Measurements from ENCODE around the gene SPEN.
"Not testable (repeated sequence)": the region's sequence is repeated elsewhere in the genome, so short reads cannot be mapped to it uniquely, and the experiment has no call there.

SPEN gene

GRCh38 chr1:15885701-15886610, 38.4 kb downstream of the SPEN start:
- Mint-ChIP-seq H3K36me3 (ENCODE audit: low read depth) (peaks cover 23% of the 10 kb centered on the region), H3K27me3 (ENCODE audit: low read depth) (no peaks in the 10 kb centered on the region), H3K27ac (no peak overlapping the region), H3K4me1 (ENCODE audit: low read depth) (peaks cover 28% of the 10 kb centered on the region), H3K9me3 (no peaks in the 10 kb centered on the region), H3K4me3 (peak overlapping the region; percentile 0)
- DNase-seq (ENCODE audit: low spot score), result peak; percentile 12

- Mint-ChIP-seq H3K4me1 (ENCODE audit: low read depth) (peaks cover 28% of the 10 kb centered on the region), H3K27ac (peak overlapping the region; percentile 36), H3K27me3 (ENCODE audit: low read depth) (no peaks in the 10 kb centered on the region), H3K36me3 (ENCODE audit: low read depth) (peaks cover 20% of the 10 kb centered on the region), H3K9me3 (no peaks in the 10 kb centered on the region), H3K4me3 (peak overlapping the region; percentile 24)
- DNase-seq (ENCODE audit: low spot score), result no peak
Measured at GRCh38 chr1:15886611-15887167, 39.2 kb downstream of the SPEN start.

- not testable (repeated sequence) for H3K9me3 Mint-ChIP-seq; DNase-seq (ENCODE audit: low spot score)
Measured at GRCh38 chr1:15892857-15893599, 45.5 kb downstream of the SPEN start.

GRCh38 chr1:15895233-15895632, 47.7 kb downstream of the SPEN start:
- Mint-ChIP-seq H3K27me3 (ENCODE audit: low read depth) (no peaks in the 10 kb centered on the region), H3K36me3 (ENCODE audit: low read depth) (peaks cover 19% of the 10 kb centered on the region), H3K9me3 (no peaks in the 10 kb centered on the region), H3K27ac (no peak overlapping the region), H3K4me1 (ENCODE audit: low read depth) (peaks cover 21% of the 10 kb centered on the region), H3K4me3 (no peak overlapping the region)
- DNase-seq (ENCODE audit: low spot score), result no peak

More at GRCh38 chr1:15892857-15893599, 45.5 kb downstream of the SPEN start:
- H3K4me3 Mint-ChIP-seq; H3K27me3 Mint-ChIP-seq (ENCODE audit: low read depth): not testable (repeated sequence)
- H3K36me3 Mint-ChIP-seq (ENCODE audit: low read depth), result peaks cover 17% of the 10 kb centered on the region
- H3K27ac Mint-ChIP-seq, result peak overlapping the region; percentile 56
- peaks cover 16% of the 10 kb centered on the region for H3K4me1 Mint-ChIP-seq (ENCODE audit: low read depth)

DNA sequence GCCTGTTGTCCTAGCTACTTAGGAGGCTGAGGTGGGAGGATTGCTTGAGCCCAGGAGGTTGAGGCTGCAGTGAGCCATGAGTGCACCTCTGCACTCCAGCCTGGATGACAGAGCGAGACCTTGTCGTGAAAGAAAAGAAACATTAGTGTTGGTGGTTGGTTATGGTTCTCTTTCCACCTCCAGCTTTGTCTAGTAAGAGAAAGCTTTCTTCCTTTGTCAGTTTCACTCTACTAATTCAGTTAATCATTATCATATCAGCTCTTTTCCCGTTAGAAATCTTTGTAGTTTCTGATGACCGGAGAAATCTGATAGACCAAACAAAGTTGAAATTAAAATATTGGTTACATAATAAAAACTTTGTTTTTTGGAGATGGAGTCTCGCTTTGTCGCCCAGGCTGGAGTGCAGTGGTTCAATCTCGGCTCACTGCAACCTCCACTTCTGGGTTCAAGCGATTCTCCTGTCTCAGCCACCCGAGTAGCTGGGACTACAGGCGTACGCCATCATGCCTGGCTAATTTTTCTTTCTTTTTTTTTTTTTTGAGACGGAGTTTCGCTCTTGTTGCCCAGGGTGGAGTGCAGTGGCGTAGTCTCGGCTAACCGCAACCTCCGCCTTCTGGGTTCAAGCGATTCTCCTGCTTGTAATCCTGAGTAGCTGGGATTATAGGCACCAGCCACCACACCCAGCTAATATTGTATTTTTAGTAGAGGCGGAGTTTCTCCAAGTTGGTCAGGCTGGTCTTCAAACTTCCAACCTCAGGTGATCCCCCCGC, 49.5 kb downstream of the SPEN start:
- not testable (repeated sequence) for H3K27ac Mint-ChIP-seq; DNase-seq (ENCODE audit: low spot score); H3K9me3 Mint-ChIP-seq; H3K27me3 Mint-ChIP-seq (ENCODE audit: low read depth); H3K4me3 Mint-ChIP-seq
- Mint-ChIP-seq H3K4me1 (ENCODE audit: low read depth) (peaks cover 23% of the 10 kb centered on the region), H3K36me3 (ENCODE audit: low read depth) (peaks cover 19% of the 10 kb centered on the region)

- Mint-ChIP-seq H3K27me3 (ENCODE audit: low read depth) (no peaks in the 10 kb centered on the region), H3K27ac (no peak overlapping the region), H3K9me3 (no peaks in the 10 kb centered on the region), H3K4me3 (no peak overlapping the region), H3K36me3 (ENCODE audit: low read depth) (peaks cover 12% of the 10 kb centered on the region), H3K4me1 (ENCODE audit: low read depth) (peaks cover 14% of the 10 kb centered on the region)
- no peak for DNase-seq (ENCODE audit: low spot score)
Measured at GRCh38 chr1:15899266-15899665, 51.8 kb downstream of the SPEN start.

- H3K27ac Mint-ChIP-seq, result no peak overlapping the region
- peaks cover 11% of the 10 kb centered on the region for H3K4me1 Mint-ChIP-seq (ENCODE audit: low read depth)
- H3K4me3 Mint-ChIP-seq, result no peak overlapping the region
Measured at GRCh38 chr1:15900662-15901279, 53.3 kb downstream of the SPEN start.

DNA sequence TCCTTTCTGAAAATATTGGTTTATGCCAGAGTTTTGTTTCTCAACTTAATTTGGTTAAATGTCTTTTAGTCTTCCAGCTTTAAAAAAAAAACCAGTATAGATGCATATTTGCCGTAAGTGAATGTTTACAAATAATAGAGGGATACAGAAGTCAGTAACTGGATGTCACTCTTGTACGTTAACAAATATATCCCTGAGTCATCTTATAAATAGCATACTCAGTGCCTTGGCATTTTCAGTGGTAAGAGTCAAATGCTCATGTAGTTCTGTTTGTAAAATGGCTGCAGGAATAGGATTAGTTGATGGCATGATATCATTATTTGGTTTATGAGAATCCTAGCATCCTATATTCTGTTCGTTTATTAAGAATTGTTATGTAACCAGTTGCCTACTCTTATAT, 55.4 kb downstream of the SPEN start:
- no peaks in the 10 kb centered on the region for H3K27me3 Mint-ChIP-seq (ENCODE audit: low read depth)
- H3K36me3 Mint-ChIP-seq (ENCODE audit: low read depth), result peaks cover 7% of the 10 kb centered on the region
- peaks cover 9% of the 10 kb centered on the region for H3K4me1 Mint-ChIP-seq (ENCODE audit: low read depth)
- no peak for DNase-seq (ENCODE audit: low spot score)
- H3K9me3 Mint-ChIP-seq, result no peaks in the 10 kb centered on the region
- no peak overlapping the region for H3K4me3 Mint-ChIP-seq
- H3K27ac Mint-ChIP-seq, result no peak overlapping the region

More at GRCh38 chr1:15900662-15901279, 53.3 kb downstream of the SPEN start:
- H3K9me3 Mint-ChIP-seq, result no peaks in the 10 kb centered on the region
- DNase-seq (ENCODE audit: low spot score), result no peak
- no peaks in the 10 kb centered on the region for H3K27me3 Mint-ChIP-seq (ENCODE audit: low read depth)
- peaks cover 9% of the 10 kb centered on the region for H3K36me3 Mint-ChIP-seq (ENCODE audit: low read depth)

GRCh38 chr1:15908597-15908996, 61.1 kb downstream of the SPEN start:
- peaks cover 2% of the 10 kb centered on the region for H3K4me1 Mint-ChIP-seq (ENCODE audit: low read depth)
- H3K9me3 Mint-ChIP-seq, result no peaks in the 10 kb centered on the region
- H3K4me3 Mint-ChIP-seq, result no peak overlapping the region
- H3K36me3 Mint-ChIP-seq (ENCODE audit: low read depth), result peaks cover 30% of the 10 kb centered on the region
- no peaks in the 10 kb centered on the region for H3K27me3 Mint-ChIP-seq (ENCODE audit: low read depth)
- DNase-seq (ENCODE audit: low spot score), result no peak
- H3K27ac Mint-ChIP-seq, result no peak overlapping the region

DNA sequence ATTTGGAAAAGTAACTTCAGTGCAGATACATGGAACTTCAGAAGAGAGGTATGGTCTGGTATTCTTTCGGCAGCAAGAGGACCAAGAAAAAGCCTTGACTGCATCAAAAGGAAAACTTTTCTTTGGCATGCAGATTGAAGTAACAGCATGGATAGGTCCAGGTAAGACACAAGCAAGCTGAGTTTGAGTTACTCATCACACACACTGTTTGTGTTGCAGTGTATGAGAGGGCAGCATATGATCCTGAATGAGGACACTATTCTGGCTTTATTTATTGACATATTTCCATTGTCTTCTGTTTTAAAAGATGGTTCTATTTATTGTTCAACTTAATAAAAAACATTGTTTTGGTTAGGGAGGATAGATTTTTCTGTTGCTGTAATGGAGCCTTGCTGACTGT, 63.6 kb downstream of the SPEN start:
- DNase-seq (ENCODE audit: low spot score), result no peak
- Mint-ChIP-seq H3K4me3 (no peak overlapping the region), H3K4me1 (ENCODE audit: low read depth) (peaks cover 4% of the 10 kb centered on the region), H3K9me3 (no peaks in the 10 kb centered on the region), H3K36me3 (ENCODE audit: low read depth) (peaks cover 40% of the 10 kb centered on the region), H3K27me3 (ENCODE audit: low read depth) (no peaks in the 10 kb centered on the region), H3K27ac (no peak overlapping the region)

GRCh38 chr1:15911927-15912326, 64.4 kb downstream of the SPEN start:
- Mint-ChIP-seq H3K36me3 (ENCODE audit: low read depth) (peaks cover 45% of the 10 kb centered on the region), H3K27me3 (ENCODE audit: low read depth) (no peaks in the 10 kb centered on the region), H3K4me1 (ENCODE audit: low read depth) (peaks cover 8% of the 10 kb centered on the region), H3K4me3 (no peak overlapping the region), H3K27ac (no peak overlapping the region), H3K9me3 (no peaks in the 10 kb centered on the region)
- no peak for DNase-seq (ENCODE audit: low spot score)

- H3K27me3 Mint-ChIP-seq (ENCODE audit: low read depth); H3K9me3 Mint-ChIP-seq; H3K4me3 Mint-ChIP-seq; H3K27ac Mint-ChIP-seq; DNase-seq (ENCODE audit: low spot score): not testable (repeated sequence)
- peaks cover 54% of the 10 kb centered on the region for H3K36me3 Mint-ChIP-seq (ENCODE audit: low read depth)
- H3K4me1 Mint-ChIP-seq (ENCODE audit: low read depth), result peaks cover 17% of the 10 kb centered on the region
Measured at GRCh38 chr1:15913607-15914006, 66.1 kb downstream of the SPEN start.

- H3K36me3 Mint-ChIP-seq (ENCODE audit: low read depth), result peaks cover 52% of the 10 kb centered on the region
Measured at GRCh38 chr1:15915991-15916390, 68.5 kb downstream of the SPEN start.

More at GRCh38 chr1:15915991-15916390, 68.5 kb downstream of the SPEN start:
- Mint-ChIP-seq H3K4me3 (peak overlapping the region; percentile 62), H3K27me3 (ENCODE audit: low read depth) (no peaks in the 10 kb centered on the region), H3K4me1 (ENCODE audit: low read depth) (peaks cover 28% of the 10 kb centered on the region), H3K27ac (peak overlapping the region; percentile 22), H3K9me3 (no peaks in the 10 kb centered on the region)
- no peak for DNase-seq (ENCODE audit: low spot score)

All from T-helper 2 cell treated with Interferon-gamma antibody and Interleukin-4, amounts not matched to agents 5 μg/mL and 100 μg/mL, for 36 hours (primary cell).